ENCODE data around the gene YIF1B.

Gene YIF1B

DNA sequence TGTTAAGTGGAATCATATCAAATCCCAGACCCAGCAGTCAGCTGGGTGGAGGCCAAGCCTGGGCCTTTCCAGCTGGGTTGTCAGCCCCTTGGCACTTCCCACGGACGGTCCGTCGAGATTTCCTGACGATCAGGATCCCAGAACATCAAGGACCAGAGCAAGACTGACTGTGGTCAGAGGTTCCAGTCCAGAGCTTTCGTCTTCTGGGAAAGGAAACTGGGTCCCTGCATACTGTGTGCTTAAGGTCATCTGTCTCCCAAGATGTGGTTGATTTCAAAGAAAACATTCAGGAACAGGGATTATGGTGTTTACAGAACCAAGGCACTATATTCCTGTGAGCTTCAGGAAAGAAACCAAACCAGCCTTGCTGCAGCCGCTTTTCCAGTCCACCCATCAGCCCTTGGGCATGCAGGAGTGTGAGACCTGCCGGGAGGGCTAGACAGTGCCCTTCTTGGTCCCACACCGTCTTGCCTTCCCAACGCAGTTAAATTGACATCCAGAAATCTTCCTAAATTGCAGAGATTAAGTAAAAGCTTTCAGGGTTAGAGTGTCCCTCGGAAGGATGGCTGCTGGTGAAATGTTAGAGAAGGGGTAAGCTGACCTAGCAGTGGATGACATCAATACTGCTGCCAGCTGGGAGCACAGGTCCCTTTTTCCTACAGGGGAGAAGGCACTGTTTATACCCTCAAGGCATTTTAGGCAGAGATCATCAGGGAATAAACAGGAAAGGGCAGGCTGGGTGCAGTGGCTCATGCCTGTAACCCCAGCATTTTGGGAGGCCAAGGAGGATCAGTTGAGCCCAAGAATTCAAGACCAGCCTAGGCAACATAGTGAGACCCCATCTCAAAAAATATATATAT lies 16.7 kb downstream of the YIF1B start:
- TF ChIP-seq YY1 (IDR thresholded peaks at IDR 0.05; ENCODE audit: low read depth) (no peak), TAF1 (IDR thresholded peaks at IDR 0.05; ENCODE audit: low read depth) (no peak)
- TF ChIP-seq, protein P1, sequence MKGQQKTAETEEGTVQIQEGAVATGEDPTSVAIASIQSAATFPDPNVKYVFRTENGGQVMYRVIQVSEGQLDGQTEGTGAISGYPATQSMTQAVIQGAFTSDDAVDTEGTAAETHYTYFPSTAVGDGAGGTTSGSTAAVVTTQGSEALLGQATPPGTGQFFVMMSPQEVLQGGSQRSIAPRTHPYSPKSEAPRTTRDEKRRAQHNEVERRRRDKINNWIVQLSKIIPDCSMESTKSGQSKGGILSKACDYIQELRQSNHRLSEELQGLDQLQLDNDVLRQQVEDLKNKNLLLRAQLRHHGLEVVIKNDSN (IDR thresholded peaks at IDR 0.05), result no peak

DNA sequence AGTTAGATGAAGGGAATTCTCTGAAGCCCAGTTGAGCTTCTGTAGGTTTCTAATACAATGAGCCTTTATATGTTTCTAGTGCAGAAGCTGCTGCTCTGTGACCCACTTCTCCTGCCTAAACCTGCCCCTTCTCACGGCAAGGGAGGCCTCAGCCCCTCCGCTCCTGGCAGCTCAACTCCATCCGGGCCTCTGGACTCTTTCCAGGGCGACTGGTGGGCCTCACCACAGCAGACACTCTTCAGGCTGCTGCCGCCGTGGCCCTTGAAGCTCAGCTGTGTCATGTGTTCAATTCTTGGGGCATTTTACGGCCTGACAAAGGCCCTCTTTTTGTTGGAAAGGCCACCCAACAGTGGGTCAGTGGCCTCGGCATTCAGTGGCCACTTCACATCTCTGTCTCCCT lies 21.7 kb downstream of the YIF1B start:
- no peak for TF ChIP-seq FOXM1 (IDR thresholded peaks at IDR 0.05; ENCODE audit: borderline replicate concordance, low read depth)
- TF ChIP-seq EGR1 (IDR thresholded peaks at IDR 0.05), result no peak
- no peak for TF ChIP-seq CEBPB (IDR thresholded peaks at IDR 0.05)
- no peak for TF ChIP-seq NFIC (IDR thresholded peaks at IDR 0.05)
- TF ChIP-seq, protein P2, sequence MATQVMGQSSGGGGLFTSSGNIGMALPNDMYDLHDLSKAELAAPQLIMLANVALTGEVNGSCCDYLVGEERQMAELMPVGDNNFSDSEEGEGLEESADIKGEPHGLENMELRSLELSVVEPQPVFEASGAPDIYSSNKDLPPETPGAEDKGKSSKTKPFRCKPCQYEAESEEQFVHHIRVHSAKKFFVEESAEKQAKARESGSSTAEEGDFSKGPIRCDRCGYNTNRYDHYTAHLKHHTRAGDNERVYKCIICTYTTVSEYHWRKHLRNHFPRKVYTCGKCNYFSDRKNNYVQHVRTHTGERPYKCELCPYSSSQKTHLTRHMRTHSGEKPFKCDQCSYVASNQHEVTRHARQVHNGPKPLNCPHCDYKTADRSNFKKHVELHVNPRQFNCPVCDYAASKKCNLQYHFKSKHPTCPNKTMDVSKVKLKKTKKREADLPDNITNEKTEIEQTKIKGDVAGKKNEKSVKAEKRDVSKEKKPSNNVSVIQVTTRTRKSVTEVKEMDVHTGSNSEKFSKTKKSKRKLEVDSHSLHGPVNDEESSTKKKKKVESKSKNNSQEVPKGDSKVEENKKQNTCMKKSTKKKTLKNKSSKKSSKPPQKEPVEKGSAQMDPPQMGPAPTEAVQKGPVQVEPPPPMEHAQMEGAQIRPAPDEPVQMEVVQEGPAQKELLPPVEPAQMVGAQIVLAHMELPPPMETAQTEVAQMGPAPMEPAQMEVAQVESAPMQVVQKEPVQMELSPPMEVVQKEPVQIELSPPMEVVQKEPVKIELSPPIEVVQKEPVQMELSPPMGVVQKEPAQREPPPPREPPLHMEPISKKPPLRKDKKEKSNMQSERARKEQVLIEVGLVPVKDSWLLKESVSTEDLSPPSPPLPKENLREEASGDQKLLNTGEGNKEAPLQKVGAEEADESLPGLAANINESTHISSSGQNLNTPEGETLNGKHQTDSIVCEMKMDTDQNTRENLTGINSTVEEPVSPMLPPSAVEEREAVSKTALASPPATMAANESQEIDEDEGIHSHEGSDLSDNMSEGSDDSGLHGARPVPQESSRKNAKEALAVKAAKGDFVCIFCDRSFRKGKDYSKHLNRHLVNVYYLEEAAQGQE (IDR thresholded peaks at IDR 0.05; ENCODE audit: low read depth), result no peak
- TF ChIP-seq YY1 (IDR thresholded peaks at IDR 0.05; ENCODE audit: low read depth), result no peak
- TF ChIP-seq EP300 (IDR thresholded peaks at IDR 0.05; ENCODE audit: borderline replicate concordance), result no peak
- TF ChIP-seq, protein P1 (IDR thresholded peaks at IDR 0.05), result no peak

DNA sequence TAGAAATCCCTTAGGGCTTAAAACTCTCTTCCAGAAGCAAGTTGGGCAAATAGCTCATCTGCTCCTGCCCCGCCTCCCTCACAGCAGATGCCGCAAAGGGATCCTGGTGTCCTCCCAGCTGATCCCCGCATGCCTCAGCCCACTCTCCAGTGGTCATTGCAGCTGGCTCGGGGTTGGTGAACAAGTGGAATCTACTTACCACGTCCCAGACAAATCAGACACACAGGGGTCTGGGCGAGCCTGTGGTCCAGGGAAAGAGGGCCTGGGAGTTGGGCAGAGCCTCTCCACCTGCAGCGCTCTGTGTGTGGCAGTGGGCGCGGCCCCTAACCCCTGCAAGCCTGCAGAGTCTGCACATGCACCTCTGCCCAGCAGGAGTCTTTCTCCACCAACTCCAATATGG lies 22.5 kb downstream of the YIF1B start:
- no peak for TF ChIP-seq EP300 (IDR thresholded peaks at IDR 0.05; ENCODE audit: borderline replicate concordance)
- TF ChIP-seq YY1 (IDR thresholded peaks at IDR 0.05; ENCODE audit: low read depth), result no peak
- no peak for TF ChIP-seq CREB1 (IDR thresholded peaks at IDR 0.05; ENCODE audit: low read depth)
- no peak for TF ChIP-seq EGR1 (IDR thresholded peaks at IDR 0.05)
- no peak for TF ChIP-seq CEBPB (IDR thresholded peaks at IDR 0.05)
- no peak for TF ChIP-seq FOXM1 (IDR thresholded peaks at IDR 0.05; ENCODE audit: borderline replicate concordance, low read depth)
- TF ChIP-seq TCF12 (IDR thresholded peaks at IDR 0.05; ENCODE audit: low read depth), result no peak
- TF ChIP-seq, protein P2 (IDR thresholded peaks at IDR 0.05; ENCODE audit: low read depth), result no peak
- no peak for TF ChIP-seq RAD21 (IDR thresholded peaks at IDR 0.05; ENCODE audit: low read depth)

DNA sequence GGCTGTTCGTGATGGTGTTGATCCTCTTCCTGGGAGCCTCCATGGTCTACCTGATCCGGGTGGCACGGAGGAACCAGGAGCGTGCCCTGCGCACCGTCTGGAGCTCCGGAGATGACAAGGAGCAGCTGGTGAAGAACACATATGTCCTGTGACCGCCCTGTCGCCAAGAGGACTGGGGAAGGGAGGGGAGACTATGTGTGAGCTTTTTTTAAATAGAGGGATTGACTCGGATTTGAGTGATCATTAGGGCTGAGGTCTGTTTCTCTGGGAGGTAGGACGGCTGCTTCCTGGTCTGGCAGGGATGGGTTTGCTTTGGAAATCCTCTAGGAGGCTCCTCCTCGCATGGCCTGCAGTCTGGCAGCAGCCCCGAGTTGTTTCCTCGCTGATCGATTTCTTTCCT lies 23.9 kb downstream of the YIF1B start:
- TF ChIP-seq TEAD4 (IDR thresholded peaks at IDR 0.05), result no peak
- no peak for TF ChIP-seq ZBTB7A (IDR thresholded peaks at IDR 0.05; ENCODE audit: low read depth)
- TF ChIP-seq TCF12 (IDR thresholded peaks at IDR 0.05; ENCODE audit: low read depth), result no peak
- TF ChIP-seq, protein P1 (IDR thresholded peaks at IDR 0.05), result no peak
- TF ChIP-seq EP300 (IDR thresholded peaks at IDR 0.05; ENCODE audit: borderline replicate concordance), result no peak
- TF ChIP-seq CEBPB (IDR thresholded peaks at IDR 0.05), result no peak
- TF ChIP-seq CREB1 (IDR thresholded peaks at IDR 0.05; ENCODE audit: low read depth), result no peak
- no peak for TF ChIP-seq YY1 (IDR thresholded peaks at IDR 0.05; ENCODE audit: low read depth)
- no peak for TF ChIP-seq EGR1 (IDR thresholded peaks at IDR 0.05)
- no peak for TF ChIP-seq NFIC (IDR thresholded peaks at IDR 0.05)
- TF ChIP-seq, protein P2 (IDR thresholded peaks at IDR 0.05; ENCODE audit: low read depth), result no peak
- TF ChIP-seq RAD21 (IDR thresholded peaks at IDR 0.05; ENCODE audit: low read depth), result no peak
- TF ChIP-seq, protein P3, sequence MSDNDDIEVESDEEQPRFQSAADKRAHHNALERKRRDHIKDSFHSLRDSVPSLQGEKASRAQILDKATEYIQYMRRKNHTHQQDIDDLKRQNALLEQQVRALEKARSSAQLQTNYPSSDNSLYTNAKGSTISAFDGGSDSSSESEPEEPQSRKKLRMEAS (IDR thresholded peaks at IDR 0.05), result no peak
- TF ChIP-seq TAF1 (IDR thresholded peaks at IDR 0.05; ENCODE audit: low read depth), result no peak
- TF ChIP-seq FOXM1 (IDR thresholded peaks at IDR 0.05; ENCODE audit: borderline replicate concordance, low read depth), result no peak

Measured in Ishikawa (cell line).